Activated naive CD8-positive, alpha-beta T cell treated with anti-CD3 and anti-CD28 coated beads, Interleukin-2, amount 10 ng/mL, durations not matched to agents 7 days and 5 days (primary cell): ENCODE results near the gene NDUFAB1. TPM values are rescaled to one million over a fixed set of nuclear protein-coding genes. Genes with fewer than 3 reads are reported as not detected.

Source experiments
- ATAC-seq: fragments of 150-1000 bp; cut with Tn5 transposase; one replicate; pipeline ENCODE4 v1.10.0; 2021; ENCODE audit warnings: low read depth, moderate library complexity
- POLR2A ChIA-PET: fragments of 350-600 bp; sonication (Branson Sonifier 250); formaldehyde crosslinking; loops from one replicate; lab custom pipeline; 2021; ENCODE audit warnings: antibody characterized with exemption; lab: Charles Lee
- DNase-seq: peaks from one replicate; pipeline ENCODE4 v3.0.0; 2021
- H3K27ac Mint-ChIP-seq: one replicate; pipeline ENCODE4 v1.8.0; 2022; ENCODE audit warnings: mild to moderate bottlenecking, mixed read lengths
- H3K27me3 Mint-ChIP-seq: one replicate; pipeline ENCODE4 v1.8.0; 2022; ENCODE audit warnings: mild to moderate bottlenecking, moderate library complexity, mixed read lengths
- H3K36me3 Mint-ChIP-seq: one replicate; pipeline ENCODE4 v1.8.0; 2021; ENCODE audit warnings: mild to moderate bottlenecking, mixed read lengths
- H3K4me1 Mint-ChIP-seq: one replicate; pipeline ENCODE4 v1.8.0; 2021; ENCODE audit warnings: mixed read lengths
- H3K4me3 Mint-ChIP-seq: one replicate; pipeline ENCODE4 v1.8.0; 2022; ENCODE audit warnings: mild to moderate bottlenecking, moderate library complexity, mixed read lengths
- H3K9me3 Mint-ChIP-seq: one replicate; pipeline ENCODE4 v1.8.0; 2021; ENCODE audit warnings: mixed read lengths
- total RNA-seq, 2 experiments: library from RNA; stranded (reverse); gene quantifications; one replicate each; pipeline ENCODE4 v1.2.3, GENCODE V29; 2021

The NDUFAB1 gene
- total RNA-seq, 2 experiments from 2014 or later = 65.0 to 66.3 TPM

DNA sequence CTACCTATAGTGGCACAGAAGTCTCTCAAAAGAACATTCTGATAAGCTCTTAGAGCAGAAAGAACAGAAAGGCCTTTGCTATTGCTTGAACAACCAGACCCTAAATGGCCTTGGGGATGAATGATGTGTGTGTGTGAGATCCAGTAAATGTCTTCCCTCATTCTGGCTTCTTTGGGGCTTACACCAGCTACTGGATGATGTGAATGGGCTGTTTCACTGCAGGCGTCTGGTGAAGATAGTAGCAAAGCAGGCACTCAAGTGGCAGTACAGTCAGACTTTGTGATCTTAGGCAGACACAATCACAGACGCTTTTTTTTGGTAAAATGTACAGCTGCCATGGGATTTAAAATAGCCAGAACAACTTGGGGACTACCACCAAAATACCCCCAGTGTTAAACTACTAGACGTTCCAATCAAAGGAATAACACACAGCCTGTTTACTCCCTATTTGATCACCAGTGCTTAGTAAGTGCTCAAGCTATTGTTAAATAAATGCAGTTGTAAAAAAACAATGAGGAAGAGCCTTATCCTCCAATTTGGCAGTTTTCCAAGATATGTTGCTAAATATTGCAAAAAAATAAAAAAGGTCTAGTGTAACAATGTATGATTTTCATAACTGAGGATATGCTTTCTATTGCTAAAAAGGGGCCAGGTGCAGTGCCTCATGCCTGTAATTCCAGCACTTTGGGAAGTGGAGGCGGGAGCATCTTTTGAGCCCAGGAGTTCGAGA, 17.9 kb downstream of the NDUFAB1 start:
- DNase-seq = no peak
- no peak overlapping the region for H3K27ac Mint-ChIP-seq

DNA sequence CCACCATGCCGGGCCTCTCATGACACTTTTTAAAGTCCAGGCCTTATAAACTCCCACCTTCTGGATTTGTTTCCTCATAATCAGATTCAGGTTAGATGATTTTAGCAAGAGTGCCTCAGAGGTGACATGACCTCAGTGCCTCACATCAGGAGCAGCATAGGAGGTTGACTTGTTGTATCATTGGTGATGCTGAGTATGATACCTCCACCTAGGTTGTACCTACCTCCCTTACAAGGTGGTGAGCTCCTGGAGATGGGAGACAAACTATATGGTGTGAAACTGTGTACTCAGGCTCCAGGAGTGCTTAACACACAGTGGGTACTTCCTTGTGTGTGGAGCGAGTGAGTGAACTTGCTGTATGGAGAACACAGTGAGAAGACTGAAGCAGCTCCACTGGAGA, 18.6 kb downstream of the NDUFAB1 start:
- Mint-ChIP-seq H3K27ac (no peak overlapping the region), H3K36me3 (peaks cover 9% of the 10 kb centered on the region)

More for the DNA sequence above, 17.9 kb downstream of the NDUFAB1 start:
- Mint-ChIP-seq H3K9me3 (no peaks in the 10 kb centered on the region), H3K36me3 (peaks cover 9% of the 10 kb centered on the region), H3K27me3 (no peaks in the 10 kb centered on the region), H3K4me1 (no peaks in the 10 kb centered on the region), H3K4me3 (no peak overlapping the region)
- ATAC-seq = no peak
- POLR2A ChIA-PET = no interaction called here

DNA sequence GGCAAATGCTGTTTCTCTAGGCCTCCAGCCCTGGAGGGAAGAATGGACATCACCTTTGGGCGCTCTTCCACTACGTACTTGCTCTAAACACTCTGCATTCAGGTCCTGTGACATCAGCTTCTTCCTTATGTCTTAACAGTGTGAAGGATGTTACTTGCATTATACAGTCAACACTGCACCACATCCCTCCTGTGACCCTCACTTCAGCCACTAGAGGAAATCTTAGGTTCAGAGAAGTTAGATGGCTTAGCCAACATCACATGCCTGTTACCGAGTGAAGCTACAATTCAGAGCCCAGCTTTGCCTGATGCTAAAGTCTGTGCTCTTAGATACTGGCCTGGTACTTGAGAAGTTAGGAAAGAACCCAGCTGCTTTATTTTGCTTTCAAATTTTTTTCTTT, 20.3 kb downstream of the NDUFAB1 start:
- Mint-ChIP-seq H3K9me3 (no peaks in the 10 kb centered on the region), H3K27me3 (no peaks in the 10 kb centered on the region), H3K36me3 (peaks cover 14% of the 10 kb centered on the region), H3K4me3 (no peak overlapping the region), H3K4me1 (no peaks in the 10 kb centered on the region), H3K27ac (no peak overlapping the region)
- ATAC-seq = no peak
- DNase-seq = no peak
- POLR2A ChIA-PET = no interaction called here

More for the DNA sequence above, 18.6 kb downstream of the NDUFAB1 start:
- ATAC-seq (no peak), DNase-seq (no peak)
- H3K4me1 Mint-ChIP-seq = no peaks in the 10 kb centered on the region
- POLR2A ChIA-PET = no interaction called here
- H3K9me3 Mint-ChIP-seq = no peaks in the 10 kb centered on the region
- H3K27me3 Mint-ChIP-seq = no peaks in the 10 kb centered on the region
- no peak overlapping the region for H3K4me3 Mint-ChIP-seq

DNA sequence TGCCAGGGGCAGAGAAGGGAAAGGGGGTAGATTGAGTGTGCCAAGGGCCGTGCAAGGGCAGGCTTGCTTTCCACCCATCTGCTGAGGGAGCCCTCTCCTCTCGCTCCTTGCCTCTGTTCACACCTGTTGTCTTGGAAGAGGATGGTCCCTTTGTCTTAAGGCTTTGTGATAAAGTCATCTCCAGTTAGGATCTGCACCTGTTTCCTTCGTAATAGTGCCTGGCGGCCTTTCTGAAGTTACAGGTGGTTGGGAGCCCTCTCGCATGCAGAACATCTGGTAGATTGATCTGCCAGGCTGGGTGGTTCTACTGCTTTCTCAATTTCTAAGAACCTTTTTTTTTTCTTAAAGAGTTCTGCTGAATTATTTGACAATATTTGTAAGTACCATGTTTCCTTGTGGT, 22.3 kb downstream of the NDUFAB1 start:
- POLR2A ChIA-PET = no interaction called here
- no peak overlapping the region for H3K27ac Mint-ChIP-seq
- H3K36me3 Mint-ChIP-seq = peaks cover 13% of the 10 kb centered on the region
- H3K4me1 Mint-ChIP-seq = no peaks in the 10 kb centered on the region
- ATAC-seq (no peak), DNase-seq (no peak)
- no peaks in the 10 kb centered on the region for H3K27me3 Mint-ChIP-seq
- H3K4me3 Mint-ChIP-seq = no peak overlapping the region
- H3K9me3 Mint-ChIP-seq = no peaks in the 10 kb centered on the region

DNA sequence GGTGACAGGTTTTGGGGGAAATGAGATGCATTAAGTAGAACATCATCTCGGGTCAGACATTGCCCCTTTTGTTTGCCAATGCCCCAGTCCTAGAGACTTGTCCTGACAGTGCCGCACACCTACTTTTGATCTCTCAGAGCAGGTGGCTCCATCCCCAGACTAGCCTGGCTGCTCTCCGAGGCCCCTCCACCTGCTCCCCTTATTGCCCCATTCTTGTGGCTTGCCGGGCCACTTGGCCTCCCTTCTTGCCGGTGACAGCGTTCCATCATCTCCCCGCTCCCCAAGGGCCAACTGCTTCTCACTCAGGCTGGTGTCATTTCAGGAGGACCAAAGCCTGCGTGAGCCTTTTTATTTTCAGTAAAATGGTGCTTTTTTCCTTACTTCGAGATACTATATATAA, 23.7 kb downstream of the NDUFAB1 start:
- H3K9me3 Mint-ChIP-seq = no peaks in the 10 kb centered on the region
- H3K27me3 Mint-ChIP-seq = no peaks in the 10 kb centered on the region
- H3K36me3 Mint-ChIP-seq = peaks cover 16% of the 10 kb centered on the region
- POLR2A ChIA-PET = no interaction called here
- H3K27ac Mint-ChIP-seq = no peak overlapping the region
- DNase-seq (no peak), ATAC-seq (no peak)
- H3K4me3 Mint-ChIP-seq = no peak overlapping the region
- H3K4me1 Mint-ChIP-seq = no peaks in the 10 kb centered on the region

DNA sequence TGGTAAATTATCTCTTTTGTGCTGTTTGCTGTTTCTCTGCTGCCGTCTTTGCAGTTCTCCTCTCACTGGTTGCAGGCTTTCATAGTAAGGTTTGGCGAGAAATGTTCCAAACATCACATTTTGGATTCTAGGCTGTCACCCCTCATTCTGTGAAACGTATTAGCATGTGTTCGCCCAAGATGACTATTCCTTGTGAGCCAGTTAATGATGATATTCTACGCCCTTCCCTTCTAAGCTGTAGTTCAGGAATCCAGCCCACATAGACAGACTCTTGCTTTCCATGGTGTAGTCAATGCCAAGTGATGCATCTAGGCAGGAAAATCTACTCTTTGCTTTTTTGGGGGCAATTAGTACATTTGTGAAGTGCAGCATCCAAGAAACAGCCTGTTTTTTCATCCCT, 24.2 kb downstream of the NDUFAB1 start:
- H3K27me3 Mint-ChIP-seq = no peaks in the 10 kb centered on the region
- no peak for DNase-seq

DNA sequence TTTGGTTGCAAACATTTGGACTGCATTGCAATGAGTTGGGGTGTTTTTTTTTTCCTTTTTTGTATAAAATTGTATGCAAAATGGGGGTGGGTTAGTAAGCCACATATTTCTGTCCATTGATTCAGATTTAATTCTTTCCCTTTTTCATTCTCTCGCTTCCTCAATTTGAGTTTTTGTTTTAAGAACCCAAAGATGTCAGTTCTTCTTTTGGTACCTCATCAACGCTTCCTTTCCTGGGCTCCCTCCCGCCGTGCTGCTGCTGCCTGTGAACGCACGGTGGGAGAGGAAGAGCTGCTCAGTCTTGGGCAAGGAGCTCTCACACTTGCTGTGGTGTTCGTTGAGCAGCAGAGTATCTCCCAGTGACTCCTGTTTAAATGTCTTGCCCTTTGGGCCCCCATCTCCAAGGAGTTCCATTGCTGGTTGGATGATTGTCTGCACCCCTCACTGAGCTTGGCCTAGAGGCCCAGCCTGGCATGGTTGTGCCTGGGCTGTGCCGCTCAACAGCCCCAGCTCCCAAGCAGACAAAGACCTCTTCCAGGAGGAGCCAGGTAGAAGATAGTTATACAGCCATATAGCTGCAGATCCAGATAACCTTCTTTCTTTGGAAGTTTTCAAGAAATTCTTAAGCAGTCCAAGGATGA, 25.0 kb downstream of the NDUFAB1 start:
- no peak overlapping the region for H3K27ac Mint-ChIP-seq
- no peaks in the 10 kb centered on the region for H3K27me3 Mint-ChIP-seq
- no peak overlapping the region for H3K4me3 Mint-ChIP-seq
- ATAC-seq (no peak), DNase-seq (no peak)
- H3K9me3 Mint-ChIP-seq = no peaks in the 10 kb centered on the region
- H3K4me1 Mint-ChIP-seq = no peaks in the 10 kb centered on the region
- POLR2A ChIA-PET = no interaction called here
- peaks cover 18% of the 10 kb centered on the region for H3K36me3 Mint-ChIP-seq

More for the DNA sequence above, 24.2 kb downstream of the NDUFAB1 start:
- Mint-ChIP-seq H3K4me3 (no peak overlapping the region), H3K4me1 (no peaks in the 10 kb centered on the region), H3K36me3 (peaks cover 18% of the 10 kb centered on the region), H3K9me3 (no peaks in the 10 kb centered on the region), H3K27ac (no peak overlapping the region)
- no peak for ATAC-seq
- POLR2A ChIA-PET = no interaction called here

DNA sequence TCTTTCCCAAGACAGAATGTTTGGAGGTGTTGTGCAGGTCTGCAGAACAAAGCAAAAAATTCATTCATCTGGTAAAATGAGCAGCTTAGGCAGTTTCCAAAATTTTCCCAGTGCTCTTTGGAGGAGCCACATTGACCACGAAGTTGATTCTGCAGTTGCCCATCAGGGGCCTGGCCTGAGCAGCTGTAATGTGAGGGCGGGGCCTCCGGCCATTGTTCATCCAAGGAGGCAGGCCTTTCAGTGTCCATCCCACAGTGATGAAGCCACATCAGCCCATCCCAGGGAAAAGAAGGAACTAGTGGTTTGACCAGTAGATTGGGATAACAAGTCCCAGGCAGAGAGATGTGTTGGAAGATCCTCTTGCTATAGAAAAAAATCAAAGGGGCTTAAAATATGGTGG, 28.5 kb downstream of the NDUFAB1 start:
- H3K36me3 Mint-ChIP-seq = peaks cover 30% of the 10 kb centered on the region
- H3K4me3 Mint-ChIP-seq = no peak overlapping the region
- H3K27ac Mint-ChIP-seq = no peak overlapping the region
- H3K27me3 Mint-ChIP-seq = no peaks in the 10 kb centered on the region
- DNase-seq (no peak), ATAC-seq (no peak)
- no peaks in the 10 kb centered on the region for H3K4me1 Mint-ChIP-seq
- POLR2A ChIA-PET = no interaction called here
- no peaks in the 10 kb centered on the region for H3K9me3 Mint-ChIP-seq

DNA sequence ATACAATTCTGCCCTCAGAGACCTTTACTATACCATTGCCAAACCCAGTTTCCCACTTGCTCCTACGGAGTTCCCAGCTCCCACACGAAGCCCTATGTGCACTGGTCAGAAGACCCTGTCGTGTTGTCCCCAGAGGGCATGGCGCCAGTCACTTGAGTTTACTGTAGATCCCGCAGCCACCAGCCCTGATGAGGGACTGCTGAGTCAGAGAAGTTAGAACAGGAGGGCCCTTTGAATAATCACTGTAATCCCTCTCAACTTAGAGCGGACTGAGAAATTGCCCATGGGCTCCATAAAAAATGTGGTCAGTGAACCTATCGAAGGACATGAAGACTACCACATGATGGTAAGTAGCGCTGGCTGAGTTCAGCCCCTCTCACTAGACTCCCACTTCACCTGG, 29.4 kb downstream of the NDUFAB1 start:
- H3K27me3 Mint-ChIP-seq = no peaks in the 10 kb centered on the region
- ATAC-seq (no peak), DNase-seq (no peak)
- H3K36me3 Mint-ChIP-seq = peaks cover 29% of the 10 kb centered on the region
- H3K9me3 Mint-ChIP-seq = no peaks in the 10 kb centered on the region
- H3K4me3 Mint-ChIP-seq = no peak overlapping the region
- POLR2A ChIA-PET = no interaction called here
- no peaks in the 10 kb centered on the region for H3K4me1 Mint-ChIP-seq
- H3K27ac Mint-ChIP-seq = no peak overlapping the region

DNA sequence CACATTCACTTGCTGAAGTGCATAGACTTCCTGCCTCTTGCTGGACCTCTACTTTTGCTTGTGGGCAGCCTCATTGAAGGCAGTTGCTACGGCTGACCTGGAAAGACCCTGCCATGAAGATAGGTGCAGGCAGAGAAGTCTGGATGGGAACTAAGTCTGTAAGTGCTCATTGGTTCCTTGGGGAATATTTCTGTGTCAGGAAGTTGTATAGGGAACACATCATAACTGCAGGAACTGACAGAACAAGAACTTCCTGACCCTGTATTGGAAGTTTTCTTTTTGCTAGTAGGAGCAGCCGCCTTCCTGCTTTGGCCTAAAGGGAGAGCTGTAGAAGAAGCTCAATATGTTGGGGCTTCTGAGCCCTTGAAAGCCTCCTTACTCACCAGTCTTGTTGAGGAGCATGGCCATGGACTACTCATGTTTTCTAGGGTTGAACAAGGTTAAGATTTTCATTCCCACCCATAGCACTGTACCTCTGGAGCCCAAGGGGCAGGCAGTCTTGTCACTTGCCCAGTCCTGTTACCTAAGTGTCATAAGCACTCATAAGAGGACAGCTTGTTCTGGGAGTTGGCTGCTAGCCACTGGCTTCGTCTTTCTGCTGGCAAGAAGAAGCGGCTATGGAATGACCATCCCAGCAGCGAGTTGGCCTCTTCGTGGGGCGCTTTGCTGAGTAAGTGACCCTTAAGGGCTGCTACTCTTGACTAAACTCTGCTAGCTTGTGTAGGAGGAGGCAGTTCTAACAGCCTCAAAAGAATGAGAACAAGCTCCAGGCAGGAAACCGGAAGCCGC, 31.3 kb downstream of the NDUFAB1 start:
- DNase-seq = no peak
- H3K36me3 Mint-ChIP-seq = peaks cover 23% of the 10 kb centered on the region
- H3K27ac Mint-ChIP-seq = no peak overlapping the region
- no peak for ATAC-seq
- H3K4me1 Mint-ChIP-seq = peaks cover 8% of the 10 kb centered on the region
- H3K27me3 Mint-ChIP-seq = no peaks in the 10 kb centered on the region
- H3K4me3 Mint-ChIP-seq = no peak overlapping the region
- POLR2A ChIA-PET = no interaction called here
- H3K9me3 Mint-ChIP-seq = no peaks in the 10 kb centered on the region

DNA sequence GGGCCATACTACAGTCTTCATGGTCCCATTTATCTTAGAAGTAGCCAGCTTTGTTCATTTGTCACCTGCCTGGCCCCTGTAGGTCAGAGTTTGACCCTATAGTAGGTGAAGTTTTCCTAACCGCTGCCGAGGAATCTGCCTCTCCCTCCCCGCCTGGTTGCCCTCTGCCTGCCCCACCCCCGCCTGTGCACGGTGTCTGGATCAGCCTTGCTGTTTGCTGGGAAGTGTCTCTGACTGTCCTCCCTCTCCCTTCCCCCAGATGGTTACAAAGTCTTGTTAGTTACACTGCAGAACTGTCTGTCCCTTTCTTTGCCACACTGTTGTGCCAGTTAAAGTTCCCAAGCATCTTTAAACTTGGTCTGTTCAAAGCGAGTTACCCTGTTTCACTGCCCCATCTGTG, 32.9 kb downstream of the NDUFAB1 start:
- H3K9me3 Mint-ChIP-seq = no peaks in the 10 kb centered on the region
- H3K4me1 Mint-ChIP-seq = peaks cover 15% of the 10 kb centered on the region
- H3K4me3 Mint-ChIP-seq = no peak overlapping the region
- H3K27me3 Mint-ChIP-seq = no peaks in the 10 kb centered on the region
- H3K27ac Mint-ChIP-seq = no peak overlapping the region
- DNase-seq = no peak
- POLR2A ChIA-PET = no interaction called here
- ATAC-seq = no peak
- H3K36me3 Mint-ChIP-seq = peaks cover 18% of the 10 kb centered on the region

DNA sequence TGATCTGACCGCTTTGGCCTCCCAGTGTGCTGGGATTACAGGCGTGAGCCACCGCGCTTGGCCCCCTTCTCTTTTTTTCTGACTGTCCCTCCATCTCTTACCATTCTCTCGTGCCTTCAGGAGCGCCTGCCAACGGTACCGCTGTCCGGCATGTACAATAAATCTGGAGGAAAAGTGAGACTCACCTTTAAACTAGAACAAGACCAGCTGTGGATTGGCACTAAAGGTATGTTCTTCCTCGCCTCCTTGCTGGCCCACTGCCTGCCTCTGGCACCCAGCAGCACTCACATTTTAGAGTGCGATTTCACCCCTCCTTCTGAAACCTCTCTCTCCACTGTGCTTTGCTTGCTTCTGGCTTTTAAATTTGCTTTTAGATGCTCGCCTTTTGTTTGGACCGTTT, 33.6 kb downstream of the NDUFAB1 start:
- H3K9me3 Mint-ChIP-seq = no peaks in the 10 kb centered on the region
- DNase-seq (no peak), ATAC-seq (no peak)
- POLR2A ChIA-PET = no interaction called here
- H3K4me1 Mint-ChIP-seq = peaks cover 15% of the 10 kb centered on the region
- H3K27me3 Mint-ChIP-seq = no peaks in the 10 kb centered on the region
- peaks cover 16% of the 10 kb centered on the region for H3K36me3 Mint-ChIP-seq
- H3K27ac Mint-ChIP-seq = no peak overlapping the region
- H3K4me3 Mint-ChIP-seq = no peak overlapping the region

DNA sequence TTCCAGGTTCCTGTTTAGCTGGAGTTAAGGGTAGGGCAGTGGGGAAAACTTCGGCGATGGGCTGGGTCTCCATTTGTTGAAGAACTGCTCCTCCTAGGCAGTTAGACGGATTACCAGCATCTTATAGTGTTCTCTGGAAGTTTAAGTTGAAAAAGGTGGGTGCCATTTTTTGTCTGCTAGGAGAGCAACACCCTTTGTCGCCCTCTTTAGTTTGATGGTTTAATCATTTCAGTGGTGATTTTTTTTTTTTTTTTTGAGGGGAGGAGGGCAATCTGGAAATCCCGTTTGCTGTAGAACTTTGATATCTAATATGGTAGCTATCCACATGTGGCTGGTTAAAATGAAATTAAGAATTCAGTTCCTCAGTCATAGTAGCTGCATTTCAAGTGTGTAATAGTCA, 34.5 kb downstream of the NDUFAB1 start:
- Mint-ChIP-seq H3K9me3 (no peaks in the 10 kb centered on the region), H3K4me3 (no peak overlapping the region), H3K27me3 (no peaks in the 10 kb centered on the region), H3K4me1 (peaks cover 18% of the 10 kb centered on the region), H3K27ac (no peak overlapping the region), H3K36me3 (peaks cover 16% of the 10 kb centered on the region)
- ATAC-seq (no peak), DNase-seq (no peak)
- POLR2A ChIA-PET = interaction anchor here (0.6 kb wide), 1 partner anchor 34 kb away, joined by 3 read pairs; no protein-coding TSS in a partner anchor
